Type B pancreatic cell (in vitro differentiated cells): Measurements from ENCODE around the gene TMEM272. TPM values are rescaled to one million over a fixed set of nuclear protein-coding genes. Genes with fewer than 3 reads are reported as not detected.

Source experiments
- DNase-seq: peaks from one replicate; pipeline ENCODE4 v3.0.0; 2021; ENCODE audit warnings: mixed read lengths; ENCODE audit not compliant: unreplicated experiment; ENCODE audit errors: extremely low spot score
- H3K27ac Mint-ChIP-seq: 2 replicates; pipeline ENCODE4 v1.8.0; 2021; ENCODE audit warnings: mild to moderate bottlenecking, mixed read lengths
- H3K27me3 Mint-ChIP-seq: 2 replicates; pipeline ENCODE4 v1.8.0; 2021; ENCODE audit warnings: mixed read lengths
- H3K36me3 Mint-ChIP-seq: 2 replicates; pipeline ENCODE4 v1.8.0; 2021; ENCODE audit warnings: mixed read lengths
- H3K4me1 Mint-ChIP-seq: one replicate; pipeline ENCODE4 v1.8.0; 2021; ENCODE audit warnings: mixed read lengths; ENCODE audit not compliant: unreplicated experiment
- H3K4me3 Mint-ChIP-seq: 2 replicates; pipeline ENCODE4 v1.8.0; 2021; ENCODE audit warnings: mild to moderate bottlenecking, mixed read lengths
- H3K9me3 Mint-ChIP-seq: 2 replicates; pipeline ENCODE4 v1.8.0; 2021; ENCODE audit warnings: mixed read lengths
- CTCF ChIP-seq: fragments of 200-600 bp; sonication (generic); conservative IDR thresholded peaks from 2 replicates; pipeline ENCODE4 v1.5.0; 2021; ENCODE audit warnings: antibody characterized with exemption, mild to moderate bottlenecking
- total RNA-seq: library from RNA; stranded (reverse); gene quantifications from 2 replicates; pipeline ENCODE4 v1.2.1, GENCODE V29; 2021; ENCODE audit warnings: low replicate concordance

The TMEM272 gene
- total RNA-seq, 1 donor from 2014 or later: 0.63 TPM

- H3K4me1 Mint-ChIP-seq: peaks cover 23% of the 10 kb centered on the region
- no peaks in the 10 kb centered on the region for H3K9me3 Mint-ChIP-seq
- no peaks in the 10 kb centered on the region for H3K36me3 Mint-ChIP-seq
- no peak for TF ChIP-seq CTCF
- no peak overlapping the region for H3K4me3 Mint-ChIP-seq
- no peak overlapping the region for H3K27ac Mint-ChIP-seq
- H3K27me3 Mint-ChIP-seq: no peaks in the 10 kb centered on the region
- no peak for DNase-seq
Measured at GRCh38 chr13:51873837-51874236, 28.9 kb upstream of the TMEM272 start.

GRCh38 chr13:51873117-51873798 lies 28.3 kb upstream of the TMEM272 start:
- TF ChIP-seq CTCF: no peak
- H3K9me3 Mint-ChIP-seq: no peaks in the 10 kb centered on the region
- H3K27me3 Mint-ChIP-seq: no peaks in the 10 kb centered on the region
- no peak for DNase-seq
- H3K36me3 Mint-ChIP-seq: no peaks in the 10 kb centered on the region
- H3K4me1 Mint-ChIP-seq: peaks cover 23% of the 10 kb centered on the region
- no peak overlapping the region for H3K27ac Mint-ChIP-seq
- H3K4me3 Mint-ChIP-seq: no peak overlapping the region

- Mint-ChIP-seq H3K9me3 (no peaks in the 10 kb centered on the region), H3K36me3 (no peaks in the 10 kb centered on the region), H3K4me1 (peaks cover 13% of the 10 kb centered on the region), H3K4me3 (no peak overlapping the region), H3K27ac (no peak overlapping the region), H3K27me3 (no peaks in the 10 kb centered on the region)
- no peak for TF ChIP-seq CTCF
- no peak for DNase-seq
Measured at GRCh38 chr13:51870616-51871015, 25.6 kb upstream of the TMEM272 start.

DNA sequence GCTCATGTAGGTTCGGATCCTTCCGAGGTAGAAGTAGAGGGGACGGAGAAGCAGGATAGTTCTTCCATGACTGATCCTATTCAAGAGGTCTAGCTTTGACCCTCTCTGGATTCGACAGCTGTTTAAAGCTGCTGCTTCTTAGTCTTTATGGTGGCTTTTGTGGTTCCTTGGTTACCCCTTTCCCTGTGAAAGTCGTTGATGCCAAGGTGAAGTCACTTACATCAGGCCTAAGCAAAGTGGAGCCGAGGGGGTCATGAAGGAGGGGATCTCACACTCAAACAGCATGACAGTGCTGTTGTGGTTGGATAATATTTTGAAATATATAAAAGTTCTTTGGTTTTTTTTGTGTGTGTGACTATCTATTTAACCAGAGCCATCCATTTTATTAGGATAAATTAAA lies 24.9 kb upstream of the TMEM272 start:
- Mint-ChIP-seq H3K27me3 (no peaks in the 10 kb centered on the region), H3K4me3 (no peak overlapping the region), H3K36me3 (no peaks in the 10 kb centered on the region), H3K4me1 (peaks cover 13% of the 10 kb centered on the region), H3K27ac (no peak overlapping the region), H3K9me3 (no peaks in the 10 kb centered on the region)
- TF ChIP-seq CTCF: no peak
- no peak for DNase-seq

DNA sequence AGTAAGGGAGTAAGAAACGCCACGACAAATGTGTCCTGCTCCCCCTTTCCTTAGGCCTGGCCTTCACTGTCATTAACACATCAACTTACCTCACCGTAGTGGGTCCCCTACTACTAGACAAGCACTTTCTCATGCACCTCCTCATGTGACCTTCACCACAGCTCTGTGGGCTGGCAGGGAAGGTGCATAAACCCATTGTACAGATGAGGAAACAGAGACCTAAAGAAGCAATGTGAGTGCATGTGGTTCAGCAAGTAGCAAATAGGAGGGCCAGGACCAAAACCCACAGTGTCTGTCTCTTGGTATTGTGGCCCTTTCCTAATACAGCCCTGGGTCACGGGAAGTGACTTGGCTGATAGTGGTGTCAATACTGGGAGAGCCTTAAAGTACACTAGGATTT lies 22.1 kb upstream of the TMEM272 start:
- no peaks in the 10 kb centered on the region for H3K4me1 Mint-ChIP-seq
- no peak for TF ChIP-seq CTCF
- no peaks in the 10 kb centered on the region for H3K27me3 Mint-ChIP-seq
- H3K27ac Mint-ChIP-seq: no peak overlapping the region
- H3K36me3 Mint-ChIP-seq: no peaks in the 10 kb centered on the region
- no peak overlapping the region for H3K4me3 Mint-ChIP-seq
- no peaks in the 10 kb centered on the region for H3K9me3 Mint-ChIP-seq
- no peak for DNase-seq
